HG02798 (cell line): ENCODE results near the gene FHIT.

ENCODE experiments used
- ATAC-seq: cut with Tn5 transposase; IDR thresholded peaks from one replicate; pipeline ENCODE4 v1.9.1; 2021; ENCODE audit warnings: mild to moderate bottlenecking; ENCODE audit not compliant: unreplicated experiment, poor library complexity

Gene FHIT

GRCh38 chr3:61177450-61177849, 73.8 kb downstream of the FHIT start:
- no peak for ATAC-seq

- no peak for ATAC-seq
Observed at GRCh38 chr3:61173676-61174075, 77.6 kb downstream of the FHIT start.

- no peak for ATAC-seq
Observed at GRCh38 chr3:61172684-61173083, 78.6 kb downstream of the FHIT start.

- no peak for ATAC-seq
Observed at GRCh38 chr3:61172203-61172602, 79.0 kb downstream of the FHIT start.

- ATAC-seq, result no peak
Observed at GRCh38 chr3:61169621-61170251, 81.5 kb downstream of the FHIT start.

GRCh38 chr3:61168286-61168685, 83.0 kb downstream of the FHIT start:
- no peak for ATAC-seq

- ATAC-seq, result no peak
Observed at GRCh38 chr3:61162965-61163364, 88.3 kb downstream of the FHIT start.

GRCh38 chr3:61158667-61159066, 92.6 kb downstream of the FHIT start:
- ATAC-seq, result no peak

- no peak for ATAC-seq
Observed at GRCh38 chr3:61158216-61158615, 93.0 kb downstream of the FHIT start.

- peak; percentile 74 for ATAC-seq
Observed at GRCh38 chr3:61157414-61157813, 93.8 kb downstream of the FHIT start.

- ATAC-seq, result no peak
Observed at GRCh38 chr3:61155701-61156292, 95.5 kb downstream of the FHIT start.

- no peak for ATAC-seq
Observed at GRCh38 chr3:61154457-61155198, 96.6 kb downstream of the FHIT start.

- ATAC-seq, result no peak
Observed at GRCh38 chr3:61152071-61152470, 99.2 kb downstream of the FHIT start.

- ATAC-seq, result no peak
Observed at GRCh38 chr3:61149236-61149635, 102.0 kb downstream of the FHIT start.

GRCh38 chr3:61146010-61146890, 105.0 kb downstream of the FHIT start:
- peak; percentile 39 for ATAC-seq

- no peak for ATAC-seq
Observed at GRCh38 chr3:61141697-61142096, 109.6 kb downstream of the FHIT start.

- no peak for ATAC-seq
Observed at GRCh38 chr3:61141227-61141626, 110.0 kb downstream of the FHIT start.

- ATAC-seq, result no peak
Observed at GRCh38 chr3:61139686-61140085, 111.6 kb downstream of the FHIT start.

GRCh38 chr3:61138401-61138800, 112.9 kb downstream of the FHIT start:
- no peak for ATAC-seq

GRCh38 chr3:61136191-61136590, 115.1 kb downstream of the FHIT start:
- no peak for ATAC-seq

- no peak for ATAC-seq
Observed at GRCh38 chr3:61134532-61134931, 116.7 kb downstream of the FHIT start.
